Activated effector memory CD4-positive, alpha-beta T cell treated with Interleukin-2 at 50 U/mL for 16 hours (primary cell): Measurements from ENCODE around the gene LRCH1.

Source experiments
- DNase-seq: peaks from one replicate; pipeline ENCODE4 v3.0.0-alpha.2; 2020

The LRCH1 gene

DNA sequence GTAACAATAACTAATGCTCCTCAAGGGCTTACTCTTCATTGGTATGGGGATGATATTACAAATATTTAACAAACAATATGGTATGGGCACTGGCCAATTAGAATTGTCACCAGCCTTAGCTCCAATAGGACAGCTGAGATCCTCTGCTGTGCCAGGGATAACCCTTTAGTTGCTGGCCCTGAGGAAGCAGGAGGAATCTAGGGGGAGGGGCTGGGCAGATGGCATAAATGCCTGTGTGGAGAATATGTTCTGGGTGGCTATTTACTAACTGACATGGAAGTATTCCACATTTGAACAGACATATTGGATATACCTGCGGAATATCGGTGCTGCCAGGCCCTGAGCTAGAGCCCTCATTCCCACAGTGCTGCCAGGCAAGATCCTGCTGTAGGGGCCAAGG, 16.6 kb upstream of the LRCH1 start:
- DNase-seq, result no peak

DNA sequence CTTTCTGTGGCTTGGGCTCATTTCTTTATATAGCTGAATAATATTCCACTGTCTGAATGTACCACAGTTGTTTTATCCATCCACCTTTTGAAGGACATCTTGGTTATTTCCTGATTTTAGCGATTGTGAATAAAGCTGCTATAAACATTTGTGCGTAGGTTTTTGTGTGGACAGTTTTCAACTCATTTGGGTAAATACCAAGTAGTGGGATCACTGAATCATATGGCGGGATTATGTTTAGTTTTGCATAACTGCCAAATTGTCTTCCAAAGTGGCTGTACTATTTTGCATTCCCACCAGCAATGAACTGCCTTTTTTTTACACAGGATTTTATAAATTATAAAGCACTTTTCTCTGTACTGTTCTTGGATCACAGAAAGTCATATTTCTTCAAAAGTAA, 13.7 kb upstream of the LRCH1 start:
- no peak for DNase-seq

DNA sequence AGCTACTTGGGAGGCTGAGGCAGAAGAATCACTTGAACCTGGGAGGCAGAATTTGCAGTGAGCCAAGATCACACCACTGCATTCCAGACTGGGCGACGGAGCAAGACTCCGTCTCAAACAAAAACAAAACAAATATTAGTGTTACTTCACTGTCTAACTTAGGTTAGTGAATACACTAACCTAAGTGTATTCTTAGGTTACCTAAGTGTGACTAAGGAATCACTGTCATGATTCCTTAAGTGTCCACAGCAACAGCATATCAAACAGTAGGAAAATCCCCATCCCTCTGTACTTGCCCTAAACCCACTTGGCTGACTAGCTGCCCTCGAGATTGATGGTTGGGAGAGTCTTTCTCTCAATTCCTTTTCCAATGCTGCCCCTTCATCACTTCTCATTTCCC, 11.8 kb upstream of the LRCH1 start:
- DNase-seq, result no peak

DNA sequence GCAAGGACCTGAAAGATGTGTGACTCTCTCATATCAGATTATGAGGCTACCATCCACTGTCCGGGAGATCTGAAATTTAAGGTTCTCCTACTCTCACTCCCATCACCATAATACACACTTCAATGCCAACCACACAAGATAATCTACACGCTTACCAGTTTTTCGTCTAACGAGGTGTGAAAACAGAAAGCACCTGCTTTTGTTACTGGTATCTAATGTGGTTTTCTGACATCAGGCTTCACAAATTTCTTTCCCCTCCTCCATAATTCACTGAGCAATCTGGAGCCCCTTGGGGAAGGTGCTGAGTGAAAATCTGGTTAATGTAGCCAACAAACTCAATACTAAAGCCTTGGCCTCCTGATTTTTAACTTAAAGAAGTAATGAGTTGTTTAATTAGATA, 10.1 kb upstream of the LRCH1 start:
- no peak for DNase-seq

DNA sequence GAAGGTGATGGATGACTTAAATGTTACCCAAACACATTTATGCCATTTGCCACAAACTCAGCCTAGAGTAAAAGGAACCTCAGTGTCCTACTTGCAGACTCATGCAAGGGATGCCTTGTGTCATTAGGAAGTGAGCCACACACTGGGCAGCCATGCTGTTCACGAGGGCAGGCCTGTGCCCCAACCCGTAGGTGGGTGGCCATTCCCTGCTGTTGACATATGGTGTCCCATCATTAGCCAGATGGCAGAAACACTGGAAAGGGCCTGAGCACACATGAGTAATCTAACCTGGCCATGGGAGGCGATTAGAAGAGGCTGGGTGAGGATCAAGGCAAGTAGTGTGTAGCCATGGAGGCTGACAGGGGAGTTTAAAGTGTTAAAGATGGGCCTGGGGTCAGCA, 9.7 kb upstream of the LRCH1 start:
- DNase-seq, result no peak

DNA sequence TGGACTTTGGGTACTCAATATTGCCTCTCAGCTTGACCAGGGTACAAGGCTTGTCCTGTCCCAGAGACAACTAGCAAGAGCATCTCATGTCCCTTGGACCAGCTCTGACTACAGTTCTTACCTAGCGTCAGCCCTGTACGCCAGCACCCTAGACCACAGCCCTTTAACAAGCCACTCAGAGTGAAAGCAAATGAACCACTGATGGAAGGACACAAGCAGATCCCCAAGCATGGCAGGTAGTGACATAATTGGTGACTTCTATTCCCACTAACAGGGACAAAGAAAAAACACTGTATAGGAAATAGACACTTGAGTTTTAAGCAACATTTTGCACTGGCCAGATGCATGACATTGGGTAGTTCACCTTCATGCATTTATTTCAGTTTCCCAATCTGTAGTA, 8.8 kb upstream of the LRCH1 start:
- DNase-seq, result no peak

DNA sequence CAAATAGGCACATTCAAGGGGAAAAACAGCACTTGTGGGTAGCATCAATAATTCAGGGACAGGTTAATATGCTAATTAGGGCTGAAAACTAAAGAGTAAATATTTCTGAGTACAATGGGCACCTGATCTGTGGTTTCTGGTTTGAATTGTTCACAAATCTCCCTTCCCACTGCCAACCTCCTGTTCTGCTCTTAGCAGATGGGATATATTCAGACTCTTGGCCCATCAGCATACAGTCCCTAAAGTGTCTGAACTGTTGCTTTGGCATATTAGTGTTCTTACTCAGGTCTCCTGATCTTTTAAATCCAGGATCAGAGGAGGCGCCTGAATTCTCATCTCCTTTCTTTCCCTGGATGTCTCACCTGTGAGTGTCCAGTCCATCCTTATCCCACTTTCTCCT, 8.2 kb upstream of the LRCH1 start:
- DNase-seq, result no peak

DNA sequence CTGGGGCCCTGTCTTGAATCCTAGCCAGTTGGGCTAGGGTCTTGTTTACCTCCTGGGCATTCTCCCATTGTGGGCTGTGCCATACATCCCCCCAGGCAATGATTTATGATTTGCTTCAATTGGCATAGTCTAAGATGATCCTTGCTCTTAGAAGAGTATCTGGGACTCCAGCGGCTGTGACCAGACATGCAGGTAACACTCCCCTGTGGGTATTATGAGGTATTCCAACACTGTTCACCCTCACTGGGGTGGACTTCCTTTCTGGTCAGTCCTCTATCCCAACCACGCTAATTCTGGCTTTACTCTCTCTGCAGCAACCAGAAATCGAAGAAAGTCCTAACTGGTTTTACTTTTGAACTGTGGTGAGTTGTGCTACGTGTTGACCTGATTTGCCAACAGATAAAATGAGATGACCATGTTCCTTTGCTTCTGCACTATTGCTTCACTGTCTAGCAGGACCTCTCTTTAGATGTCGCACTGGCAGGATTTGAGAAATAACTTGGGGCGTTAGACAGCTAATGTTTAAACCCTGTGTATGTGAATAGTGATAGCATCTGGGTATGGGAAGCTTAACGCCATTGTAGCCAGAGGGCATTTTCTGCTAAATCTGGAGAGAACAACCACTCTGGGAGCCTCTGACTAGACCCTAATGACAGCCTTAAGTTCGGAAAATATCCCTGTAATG, 6.7 kb upstream of the LRCH1 start:
- DNase-seq, result no peak

DNA sequence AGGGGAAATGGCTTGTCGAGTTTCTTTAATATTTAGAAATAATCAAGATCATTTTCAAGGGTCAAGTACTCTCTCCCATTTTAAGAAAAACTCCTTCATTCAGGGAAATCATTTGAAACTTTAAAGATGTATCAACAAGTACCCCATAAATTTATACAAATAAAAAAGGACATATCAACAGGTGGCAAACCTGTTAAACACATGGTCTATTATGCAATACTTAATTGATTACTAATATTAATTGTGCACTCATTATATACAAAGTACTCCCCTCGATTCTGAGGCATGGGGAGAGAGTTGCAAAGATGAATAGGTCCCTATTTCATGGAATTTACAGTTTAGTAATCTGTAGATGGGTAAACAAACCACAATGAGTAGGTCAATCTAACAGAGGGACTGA, 2.1 kb upstream of the LRCH1 start:
- DNase-seq, result no peak

DNA sequence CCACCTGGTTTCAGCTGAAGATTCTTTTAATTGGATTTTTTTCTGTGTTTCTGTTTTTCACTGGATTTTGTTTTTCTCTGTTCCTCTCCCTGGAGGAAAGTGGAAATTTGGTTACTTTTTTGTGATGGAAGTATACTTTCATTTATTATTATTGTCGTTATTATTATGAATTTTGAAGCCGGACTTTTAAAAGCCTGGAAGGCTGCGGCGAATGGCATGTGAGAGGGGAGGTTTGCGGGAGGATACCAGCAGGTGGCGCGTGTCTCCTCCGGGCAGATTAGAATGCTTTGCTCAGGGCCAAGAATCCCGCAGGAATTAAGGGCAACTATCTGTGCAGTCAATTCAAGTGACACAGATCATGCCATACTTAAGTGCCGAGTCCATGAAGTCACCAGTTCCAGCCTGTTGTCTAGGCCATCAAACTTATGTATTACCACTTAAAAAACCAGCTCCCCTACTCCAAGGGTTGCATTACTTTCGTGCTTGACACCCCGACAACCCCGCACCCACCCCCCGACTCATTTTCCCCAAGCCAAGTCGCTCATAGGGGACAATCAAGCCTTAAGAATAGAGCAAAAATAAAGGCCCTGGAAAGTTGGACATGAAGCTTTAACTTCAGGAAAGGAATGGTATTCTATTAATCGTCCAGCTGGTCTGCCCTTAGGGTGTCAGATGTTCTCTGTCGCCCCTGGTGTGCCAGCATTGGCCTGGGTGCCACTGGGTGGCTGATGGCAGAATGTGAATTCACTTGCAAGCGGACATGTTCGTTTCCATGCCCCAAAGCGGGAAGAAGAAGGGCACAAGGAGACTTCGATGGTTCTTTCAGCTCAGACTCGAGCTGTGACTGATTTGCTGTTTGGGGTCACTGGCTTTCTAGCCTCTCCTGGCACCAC, 1.3 kb upstream of the LRCH1 start:
- peak; percentile 35 for DNase-seq

DNA sequence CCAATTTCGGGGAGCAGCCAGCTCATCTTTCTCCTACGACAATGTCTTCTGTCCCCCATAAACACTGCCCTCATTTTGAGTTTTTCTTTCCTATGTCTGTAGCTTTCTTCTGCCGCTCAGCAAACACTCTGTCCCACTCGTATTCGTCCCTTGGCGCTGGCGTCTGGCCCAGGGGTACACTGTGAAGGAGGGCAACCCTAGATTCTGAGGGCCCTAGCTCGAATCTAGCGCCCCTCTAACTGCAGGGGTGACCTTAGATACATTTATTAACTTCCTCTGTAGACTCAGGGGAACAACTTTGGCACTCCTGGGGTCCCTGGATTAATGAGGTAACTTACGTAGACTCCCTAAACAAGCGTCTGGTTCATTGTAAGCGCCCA, 677 bp upstream of the LRCH1 start:
- DNase-seq, result no peak

DNA sequence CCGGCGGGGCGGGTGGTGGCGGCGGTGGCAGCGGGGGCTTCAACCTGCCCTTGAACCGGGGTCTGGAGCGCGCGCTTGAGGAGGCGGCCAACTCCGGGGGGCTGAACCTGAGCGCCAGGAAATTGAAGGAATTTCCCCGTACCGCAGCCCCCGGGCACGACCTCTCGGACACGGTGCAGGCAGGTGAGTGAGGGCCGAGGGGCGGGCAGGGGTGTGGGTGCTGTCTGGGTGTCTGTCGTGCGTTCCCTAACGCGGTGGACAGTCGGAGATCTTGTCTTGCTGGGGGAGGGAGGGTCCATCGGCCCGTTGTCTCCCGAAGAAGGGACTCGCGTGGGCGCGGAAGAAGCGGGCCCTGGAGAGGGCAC, 533 bp downstream of the LRCH1 start:
- no peak for DNase-seq

DNA sequence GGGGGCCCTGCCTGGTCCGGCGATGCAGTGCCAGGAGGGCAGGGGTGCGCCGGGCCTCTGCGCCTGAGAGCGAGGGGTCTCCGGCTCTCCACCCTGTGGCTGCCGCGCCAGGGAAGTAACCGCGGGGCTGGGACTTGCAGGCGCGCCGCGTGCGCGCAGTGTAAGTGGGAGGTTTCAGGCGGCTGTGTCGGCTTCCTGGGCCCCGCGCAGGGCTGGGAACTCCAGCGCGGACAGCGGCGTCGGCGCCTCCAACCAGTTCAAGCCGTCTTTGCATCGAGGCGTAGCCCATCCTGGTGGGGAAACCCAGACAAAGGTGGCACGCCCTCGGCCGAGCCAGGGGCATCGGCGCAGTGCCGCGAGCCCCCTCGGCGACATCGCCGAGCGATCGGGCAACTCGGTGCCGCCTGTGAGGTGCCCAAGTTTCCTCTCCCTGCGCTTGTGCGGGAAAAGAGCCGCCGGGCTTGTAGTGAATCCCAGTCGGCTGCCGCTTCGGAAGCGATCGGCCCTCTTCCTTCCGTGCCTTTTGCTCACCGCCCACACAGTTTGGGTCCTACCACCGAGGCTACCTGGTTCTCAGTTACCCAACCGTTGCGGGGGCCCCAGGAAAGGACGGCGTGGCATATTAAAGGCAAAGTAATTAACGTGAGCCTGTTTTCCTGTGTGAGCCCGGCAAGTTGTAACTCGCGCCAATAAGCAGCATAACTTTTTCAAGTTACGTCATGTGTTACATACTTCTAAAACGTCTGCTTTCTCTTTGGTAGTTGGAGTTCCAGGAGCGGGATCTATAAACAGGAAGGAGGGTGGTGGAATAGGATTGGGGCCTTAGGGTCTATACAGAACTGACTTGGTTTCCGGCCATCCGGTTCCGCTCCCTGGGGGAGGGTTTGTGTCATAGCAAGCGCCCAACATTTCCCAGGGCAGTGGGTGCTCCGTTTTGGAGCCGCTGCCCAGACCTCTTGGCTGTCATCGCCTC, 1.2 kb downstream of the LRCH1 start:
- DNase-seq, result peak; percentile 52

DNA sequence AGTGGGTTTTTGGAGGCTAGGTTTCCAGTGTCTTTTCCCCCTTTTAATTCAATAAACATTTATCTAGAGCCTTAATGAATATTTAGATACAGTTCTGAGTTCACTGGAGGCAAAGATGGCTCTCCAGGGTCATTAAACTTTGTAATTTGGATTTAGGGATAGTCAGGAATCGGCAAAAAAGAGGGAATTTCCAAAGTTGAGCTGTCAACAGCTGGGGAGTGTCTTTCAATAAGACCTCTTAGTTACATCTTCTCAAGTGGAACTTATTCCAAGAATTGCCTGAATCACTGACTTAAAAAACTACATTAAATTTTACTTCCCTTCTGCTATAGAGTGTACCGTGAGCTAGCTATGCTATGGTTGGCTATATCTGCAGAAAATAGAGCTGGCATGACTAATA, 2.0 kb downstream of the LRCH1 start:
- DNase-seq, result no peak

DNA sequence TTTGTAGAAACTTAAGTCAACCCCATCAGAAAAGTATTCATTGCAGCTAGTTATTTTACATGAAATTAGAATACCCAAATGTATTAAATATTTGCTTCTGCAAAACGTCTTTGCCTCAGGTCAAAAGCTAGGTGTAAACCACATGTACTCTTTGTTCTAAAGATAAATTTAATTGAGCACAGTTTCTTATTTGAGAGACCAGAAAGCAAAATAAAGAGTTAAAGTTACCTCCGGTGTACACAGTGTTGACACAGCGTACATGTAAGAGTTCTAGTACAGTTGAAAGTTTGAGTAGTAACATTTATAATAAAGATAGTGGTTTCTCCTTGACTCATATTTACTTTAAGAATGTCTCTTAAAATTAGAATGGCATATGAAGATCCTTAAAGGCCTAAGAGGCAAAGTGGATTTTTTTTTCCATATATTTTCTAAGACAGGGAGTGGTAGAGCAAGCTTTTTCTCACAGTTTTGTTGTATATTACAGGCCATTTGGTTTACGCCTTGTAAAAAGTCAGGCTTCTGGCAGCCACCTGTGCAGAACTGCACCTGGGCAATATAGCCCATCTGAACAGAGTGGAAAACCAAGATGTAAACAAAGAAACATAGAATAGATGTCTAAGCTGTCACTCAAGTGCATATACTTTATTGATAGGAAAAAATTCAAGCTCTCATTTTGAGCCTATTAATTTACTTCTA, 2.9 kb downstream of the LRCH1 start:
- DNase-seq, result no peak

DNA sequence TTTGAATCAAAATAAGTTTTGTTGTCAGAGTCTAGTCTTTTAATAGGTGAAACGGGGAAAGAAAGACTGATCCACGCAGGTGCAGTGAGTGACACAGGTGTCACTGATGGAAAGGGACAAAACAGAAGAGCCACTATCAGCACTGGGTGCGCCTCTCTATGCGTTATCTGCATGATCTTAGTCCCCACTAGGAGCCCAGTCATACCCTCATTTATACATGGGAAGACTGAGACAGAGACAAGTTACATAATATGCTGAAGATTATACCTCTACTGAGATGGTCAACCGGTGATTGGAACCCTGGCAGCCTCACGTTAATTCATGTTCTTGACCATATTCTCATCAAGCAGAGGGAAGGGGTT, 3.4 kb downstream of the LRCH1 start:
- DNase-seq, result no peak

DNA sequence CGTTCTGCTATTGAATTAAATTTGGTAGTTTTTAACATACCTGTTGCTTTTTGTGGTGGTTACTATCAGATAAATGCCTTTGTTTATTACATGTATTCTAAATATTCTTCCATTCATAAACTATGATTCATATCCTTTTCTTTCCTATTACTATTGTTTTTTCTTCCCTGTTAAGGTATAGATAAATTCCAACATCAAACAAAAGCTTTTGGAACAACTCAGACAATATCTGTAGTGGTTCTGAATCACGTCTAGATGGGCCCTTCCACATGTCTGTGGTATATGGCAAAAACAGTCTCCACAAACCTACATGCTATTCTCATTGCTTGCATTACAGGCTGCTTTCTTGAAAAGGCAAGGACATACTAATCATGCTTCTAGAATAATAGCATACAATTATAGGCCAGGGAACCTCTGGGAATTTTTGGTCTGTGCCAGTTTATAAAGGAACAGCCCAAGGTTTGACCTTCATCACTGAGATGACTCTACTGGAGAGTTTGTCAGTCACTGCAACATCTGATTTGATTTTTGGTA, 6.4 kb downstream of the LRCH1 start:
- no peak for DNase-seq

DNA sequence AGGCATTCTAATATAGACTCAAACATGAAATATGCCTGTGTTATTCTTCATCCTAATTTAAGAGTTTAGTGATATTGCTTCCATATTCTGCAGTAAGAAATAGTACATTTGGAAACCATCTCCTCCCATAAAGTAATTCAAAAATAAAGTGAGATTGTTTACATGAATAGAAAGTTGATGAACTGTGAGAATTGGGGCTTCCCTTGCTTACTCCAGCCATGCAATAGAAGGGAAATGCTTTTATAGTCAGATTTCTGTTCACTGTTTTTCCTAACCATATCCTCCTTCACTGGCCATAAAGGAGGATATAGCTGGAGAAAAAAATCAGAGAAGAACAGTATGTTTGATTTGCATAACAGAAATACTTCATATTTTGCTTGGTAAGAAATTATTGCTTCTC, 7.8 kb downstream of the LRCH1 start:
- no peak for DNase-seq

DNA sequence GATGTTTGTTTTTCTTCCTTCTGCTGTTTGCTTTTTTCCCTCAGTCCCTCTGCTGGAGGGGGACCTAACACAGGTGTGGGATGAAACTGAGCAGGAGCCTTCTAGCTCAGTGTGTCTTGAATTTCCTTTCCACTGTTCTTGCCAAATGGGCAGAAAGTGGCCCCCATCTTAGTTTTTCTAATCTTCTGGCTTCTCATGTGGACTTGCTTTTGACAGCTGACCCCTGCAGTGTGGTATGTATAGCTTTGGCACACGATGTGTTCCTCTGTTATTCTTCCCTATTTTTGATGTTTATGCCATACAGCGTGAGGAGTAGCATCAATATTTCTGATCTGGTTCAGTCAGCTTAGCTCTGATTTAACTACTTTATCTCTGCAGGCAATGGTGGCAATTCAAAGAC, 8.3 kb downstream of the LRCH1 start:
- DNase-seq, result no peak

DNA sequence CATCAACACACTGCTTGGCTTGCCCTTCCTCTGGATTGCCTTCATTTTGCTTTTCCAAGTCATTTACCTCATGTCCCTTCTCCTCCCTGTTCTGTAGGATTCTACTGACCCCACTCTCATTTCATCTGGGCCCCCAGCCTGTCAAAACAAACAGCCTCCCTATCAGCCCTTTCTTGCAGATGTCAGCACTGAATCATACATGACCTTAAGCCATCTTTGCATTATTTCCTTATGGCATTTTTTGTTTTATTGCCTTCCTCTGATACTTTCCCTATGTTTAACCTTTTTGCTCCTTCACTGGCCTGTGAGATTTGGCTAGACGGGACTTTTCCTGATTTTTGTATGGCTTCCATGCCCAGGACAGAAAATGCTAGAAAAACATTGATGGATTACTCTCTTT, 8.7 kb downstream of the LRCH1 start:
- no peak for DNase-seq

DNA sequence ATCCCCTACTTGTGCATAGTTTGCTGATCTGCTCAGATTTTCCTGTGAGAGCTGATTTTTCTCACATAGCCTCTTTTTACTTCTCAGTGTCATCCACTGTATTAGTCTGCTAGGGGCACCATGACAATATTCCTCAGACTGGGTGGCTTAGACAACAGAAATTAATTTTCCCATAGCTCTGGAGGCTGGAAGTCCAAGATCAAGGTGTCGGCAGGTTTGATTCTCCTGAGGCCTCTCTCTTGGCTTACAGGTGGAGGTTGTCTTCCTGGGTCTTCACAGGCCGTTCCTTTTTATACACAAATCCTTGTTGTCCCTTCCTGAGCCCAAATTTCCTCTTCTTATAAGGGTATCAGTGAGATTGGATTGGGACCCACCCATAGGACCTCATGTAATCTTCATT, 9.2 kb downstream of the LRCH1 start:
- no peak for DNase-seq

DNA sequence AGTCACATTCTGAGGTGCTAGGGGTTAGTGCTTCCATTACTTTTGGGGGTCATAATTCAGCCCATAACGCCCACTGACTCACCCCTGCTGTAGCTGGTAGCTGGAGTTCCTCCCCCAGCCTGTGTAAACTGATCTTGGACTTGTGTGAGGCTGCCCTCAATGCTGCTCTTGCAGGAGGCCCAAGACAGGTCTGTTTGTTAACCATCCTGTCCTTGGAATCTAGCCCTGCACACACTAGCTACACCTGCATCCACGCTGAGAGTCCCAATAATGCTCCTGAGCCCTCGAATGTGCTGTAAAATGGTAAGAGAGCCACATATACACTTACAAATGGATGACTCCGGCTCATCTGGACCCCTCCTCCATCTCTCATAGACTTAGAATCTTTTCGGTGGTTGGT, 9.6 kb downstream of the LRCH1 start:
- DNase-seq, result no peak
